Thoracic aorta (tissue), 2 donors: ENCODE results near the gene SCAANT1. TPM values are rescaled to one million over a fixed set of nuclear protein-coding genes. Genes with fewer than 3 reads are reported as not detected.

ENCODE experiments used
- ATAC-seq: fragments of 150-250 bp; one replicate; pipeline ENCODE4 v1.8.0; 2017; ENCODE audit warnings: low read depth; ENCODE audit not compliant: insufficient number of reproducible peaks, low FRiP score
- DNase-seq: peaks from one replicate; pipeline ENCODE4 v3.0.0-alpha.2; 2020; ENCODE audit warnings: low spot score
- H3K27ac ChIP-seq, 2 donors: fragments of 200-600 bp; sonication (generic); 1 replicate in 1 of 2; 2 replicates in 1 of 2; pipeline ENCODE4 v1.5.1; 2016; ENCODE audit warnings: mild to moderate bottlenecking in 2 of 2, moderate library complexity in 2 of 2
- H3K27me3 ChIP-seq: fragments of 200-600 bp; sonication (generic); replicated peaks from 2 replicates; pipeline ENCODE4 v1.6.0; 2016; ENCODE audit warnings: mild to moderate bottlenecking; ENCODE audit not compliant: insufficient read depth
- H3K36me3 ChIP-seq: fragments of 200-600 bp; sonication (generic); one replicate; pipeline ENCODE4 v1.5.1; 2016
- H3K4me1 ChIP-seq, 2 donors: fragments of 200-600 bp; sonication (generic); 1 replicate in 1 of 2; 2 replicates in 1 of 2; pipeline versions ENCODE4 v1.5.1 to v1.6.0; 2016; ENCODE audit warnings: low read depth in 2 of 2, mild to moderate bottlenecking in 1 of 2; ENCODE audit not compliant: control insufficient read depth in 1 of 2
- H3K4me3 ChIP-seq: fragments of 200-600 bp; sonication (generic); 2 replicates; pipeline ENCODE4 v1.5.1; 2016; ENCODE audit warnings: mild to moderate bottlenecking
- H3K9me3 ChIP-seq: fragments of 200-600 bp; sonication (generic); 2 replicates; pipeline ENCODE4 v1.5.1; 2016
- CTCF ChIP-seq: fragments of 200-600 bp; sonication (generic); IDR thresholded peaks from one replicate; pipeline ENCODE4 v1.5.1; 2019; ENCODE audit warnings: antibody characterized with exemption
- total RNA-seq, 2 donors: library from RNA; depleted of rRNA; stranded (reverse); fragments of >200 nt; gene quantifications; one replicate each; pipeline versions ENCODE4 v1.1.0 to v1.2.3, GENCODE V29; 2016

The SCAANT1 gene
- total RNA-seq, 2 donors from 2014 or later, result not detected

- ATAC-seq, result no peak
- peaks cover 28 to 41% of the 10 kb centered on the region in 2 donors for H3K4me1 ChIP-seq
- DNase-seq, result no peak
- H3K9me3 ChIP-seq, result no peaks in the 10 kb centered on the region
- H3K27me3 ChIP-seq, result no peaks in the 10 kb centered on the region
- no peaks in the 10 kb centered on the region for H3K36me3 ChIP-seq
- no peak overlapping the region for H3K27ac ChIP-seq
- TF ChIP-seq CTCF, result no peak
- no peak overlapping the region for H3K4me3 ChIP-seq
Measured at GRCh38 chr3:63891518-63891917, 20.7 kb downstream of the SCAANT1 start.

- no peaks in the 10 kb centered on the region for H3K27me3 ChIP-seq
- no peaks in the 10 kb centered on the region for H3K36me3 ChIP-seq
- no peak for DNase-seq
- H3K9me3 ChIP-seq, result no peaks in the 10 kb centered on the region
- no peak for ATAC-seq
- no peak overlapping the region for H3K4me3 ChIP-seq
- no peak for TF ChIP-seq CTCF
- peaks cover 13% of the 10 kb centered on the region in 2 donors for H3K4me1 ChIP-seq
- H3K27ac ChIP-seq, result no peak overlapping the region
Measured at GRCh38 chr3:63886858-63887257, 25.3 kb downstream of the SCAANT1 start.

GRCh38 chr3:63880653-63881052, 31.5 kb downstream of the SCAANT1 start:
- ATAC-seq (no peak), DNase-seq (no peak)
- no peak for TF ChIP-seq CTCF
- Histone ChIP-seq H3K27me3 (no peaks in the 10 kb centered on the region), H3K36me3 (no peaks in the 10 kb centered on the region), H3K9me3 (no peaks in the 10 kb centered on the region), H3K4me3 (no peak overlapping the region), H3K4me1 (peaks cover 4 to 23% of the 10 kb centered on the region in 2 donors), H3K27ac (no peak overlapping the region)

- no peak overlapping the region for H3K27ac ChIP-seq
- H3K4me3 ChIP-seq, result no peak overlapping the region
- no peak for DNase-seq
- H3K36me3 ChIP-seq, result no peaks in the 10 kb centered on the region
- H3K9me3 ChIP-seq, result no peaks in the 10 kb centered on the region
- no peak for TF ChIP-seq CTCF
- peaks cover 10 to 30% of the 10 kb centered on the region in 2 donors for H3K4me1 ChIP-seq
- no peak for ATAC-seq
- no peaks in the 10 kb centered on the region for H3K27me3 ChIP-seq
Measured at GRCh38 chr3:63878394-63879060, 33.7 kb downstream of the SCAANT1 start.

GRCh38 chr3:63877737-63878393, 34.3 kb downstream of the SCAANT1 start:
- no peak for TF ChIP-seq CTCF
- no peak overlapping the region for H3K27ac ChIP-seq

More at GRCh38 chr3:63877737-63878393, 34.3 kb downstream of the SCAANT1 start:
- no peaks in the 10 kb centered on the region for H3K27me3 ChIP-seq
- no peak overlapping the region for H3K4me3 ChIP-seq
- peaks cover 10 to 30% of the 10 kb centered on the region in 2 donors for H3K4me1 ChIP-seq
- ATAC-seq (no peak), DNase-seq (no peak)
- no peaks in the 10 kb centered on the region for H3K9me3 ChIP-seq
- no peaks in the 10 kb centered on the region for H3K36me3 ChIP-seq
